Mesothelial cell of epicardium (in vitro differentiated cells): ENCODE data around the gene CUL2. TPM values are rescaled to one million over a fixed set of nuclear protein-coding genes. Genes with fewer than 3 reads are reported as not detected.
"Not testable (repeated sequence)": the region's sequence is repeated elsewhere in the genome, so short reads cannot be mapped to it uniquely, and the experiment has no call there.

Experiments used
- DNase-seq, 2 experiments: peaks; one replicate each; pipeline ENCODE4 v3.0.0; 2021; ENCODE audit warnings: low spot score in 2 of 2; ENCODE audit not compliant: unreplicated experiment in 2 of 2
- H3K27ac Mint-ChIP-seq: 2 replicates; pipeline ENCODE4 v1.8.0; 2021; ENCODE audit warnings: mixed read lengths
- H3K27me3 Mint-ChIP-seq: 2 replicates; pipeline ENCODE4 v1.8.0; 2021; ENCODE audit warnings: low read depth, mixed read lengths
- H3K36me3 Mint-ChIP-seq: 2 replicates; pipeline ENCODE4 v1.8.0; 2021; ENCODE audit warnings: mixed read lengths
- H3K4me1 Mint-ChIP-seq: 2 replicates; pipeline ENCODE4 v1.8.0; 2021; ENCODE audit warnings: mixed read lengths
- H3K4me3 Mint-ChIP-seq: 2 replicates; pipeline ENCODE4 v1.8.0; 2021; ENCODE audit warnings: mild to moderate bottlenecking, moderate library complexity, mixed read lengths
- H3K9me3 Mint-ChIP-seq: 2 replicates; pipeline ENCODE4 v1.8.0; 2021; ENCODE audit warnings: mixed read lengths
- total RNA-seq: library from RNA; stranded (reverse); gene quantifications from 3 replicates; pipeline ENCODE4 v1.2.1, GENCODE V29; 2021
- TF ChIP-seq, protein P1 (sequence below): fragments of 200-600 bp; sonication (generic); IDR thresholded peaks from one replicate; pipeline ENCODE4 v1.5.0; 2021; ENCODE audit warnings: antibody characterized with exemption; ENCODE audit not compliant: unreplicated experiment

The CUL2 gene
- total RNA-seq, 1 donor from 2014 or later: 33.7 TPM

DNA sequence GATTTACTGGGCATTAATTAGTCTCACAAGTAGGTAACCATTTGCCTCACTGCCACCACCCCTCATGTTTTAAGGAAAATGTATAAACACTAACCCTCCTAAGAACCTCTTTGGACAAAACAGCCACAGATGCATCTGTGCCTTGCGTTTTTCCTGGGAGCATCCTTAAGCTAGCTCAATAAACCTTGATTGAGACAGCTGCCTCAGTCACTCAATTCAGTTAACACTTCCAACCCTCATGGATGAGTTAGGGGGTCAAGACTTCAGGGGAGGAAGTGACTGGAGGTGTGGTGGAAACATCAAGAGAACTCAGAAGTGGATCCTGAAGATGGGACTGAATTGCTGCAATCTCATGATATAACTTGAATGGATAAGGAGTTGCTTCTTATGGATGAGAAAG, 31.5 kb downstream of the CUL2 start:
- Mint-ChIP-seq H3K36me3 (peaks cover 28% of the 10 kb centered on the region), H3K27me3 (no peaks in the 10 kb centered on the region), H3K27ac (no peak overlapping the region), H3K9me3 (no peaks in the 10 kb centered on the region), H3K4me1 (no peaks in the 10 kb centered on the region), H3K4me3 (no peak overlapping the region)
- DNase-seq: no peak
- TF ChIP-seq, protein P1, sequence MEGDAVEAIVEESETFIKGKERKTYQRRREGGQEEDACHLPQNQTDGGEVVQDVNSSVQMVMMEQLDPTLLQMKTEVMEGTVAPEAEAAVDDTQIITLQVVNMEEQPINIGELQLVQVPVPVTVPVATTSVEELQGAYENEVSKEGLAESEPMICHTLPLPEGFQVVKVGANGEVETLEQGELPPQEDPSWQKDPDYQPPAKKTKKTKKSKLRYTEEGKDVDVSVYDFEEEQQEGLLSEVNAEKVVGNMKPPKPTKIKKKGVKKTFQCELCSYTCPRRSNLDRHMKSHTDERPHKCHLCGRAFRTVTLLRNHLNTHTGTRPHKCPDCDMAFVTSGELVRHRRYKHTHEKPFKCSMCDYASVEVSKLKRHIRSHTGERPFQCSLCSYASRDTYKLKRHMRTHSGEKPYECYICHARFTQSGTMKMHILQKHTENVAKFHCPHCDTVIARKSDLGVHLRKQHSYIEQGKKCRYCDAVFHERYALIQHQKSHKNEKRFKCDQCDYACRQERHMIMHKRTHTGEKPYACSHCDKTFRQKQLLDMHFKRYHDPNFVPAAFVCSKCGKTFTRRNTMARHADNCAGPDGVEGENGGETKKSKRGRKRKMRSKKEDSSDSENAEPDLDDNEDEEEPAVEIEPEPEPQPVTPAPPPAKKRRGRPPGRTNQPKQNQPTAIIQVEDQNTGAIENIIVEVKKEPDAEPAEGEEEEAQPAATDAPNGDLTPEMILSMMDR: no peak

- Mint-ChIP-seq H3K36me3 (peaks cover 31% of the 10 kb centered on the region), H3K27me3 (no peaks in the 10 kb centered on the region), H3K4me1 (no peaks in the 10 kb centered on the region), H3K9me3 (no peaks in the 10 kb centered on the region), H3K4me3 (no peak overlapping the region), H3K27ac (no peak overlapping the region)
- TF ChIP-seq, protein P1: no peak
- DNase-seq: no peak
Measured at GRCh38 chr10:35058134-35058533, 32.0 kb downstream of the CUL2 start.

DNA sequence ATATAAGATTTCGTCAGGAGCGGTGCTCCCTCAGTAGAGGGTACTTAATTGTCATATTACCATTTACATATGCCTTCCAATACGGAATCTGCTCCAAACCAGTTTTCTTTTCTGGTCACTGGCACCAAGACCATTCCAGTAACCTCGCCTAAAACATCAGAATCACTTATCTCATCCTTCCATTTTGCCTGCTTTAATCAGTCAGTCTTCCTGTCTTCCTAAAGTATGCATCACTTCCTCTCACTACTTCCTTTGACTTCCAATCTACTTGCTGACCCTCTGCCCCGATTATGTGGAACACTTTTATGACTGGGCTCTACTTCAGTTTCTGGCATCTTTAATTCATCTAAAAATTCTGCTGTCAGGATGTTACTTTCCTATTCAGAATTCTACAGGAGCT, 33.5 kb downstream of the CUL2 start:
- DNase-seq: no peak
- H3K4me3 Mint-ChIP-seq: no peak overlapping the region
- H3K9me3 Mint-ChIP-seq: no peaks in the 10 kb centered on the region
- no peaks in the 10 kb centered on the region for H3K27me3 Mint-ChIP-seq
- peaks cover 28% of the 10 kb centered on the region for H3K36me3 Mint-ChIP-seq
- no peaks in the 10 kb centered on the region for H3K4me1 Mint-ChIP-seq
- no peak overlapping the region for H3K27ac Mint-ChIP-seq
- TF ChIP-seq, protein P1: no peak

- no peaks in the 10 kb centered on the region for H3K4me1 Mint-ChIP-seq
- H3K36me3 Mint-ChIP-seq: peaks cover 29% of the 10 kb centered on the region
- TF ChIP-seq, protein P1: no peak
- H3K27ac Mint-ChIP-seq: no peak overlapping the region
- no peak for DNase-seq
- no peaks in the 10 kb centered on the region for H3K27me3 Mint-ChIP-seq
- H3K9me3 Mint-ChIP-seq: no peaks in the 10 kb centered on the region
- H3K4me3 Mint-ChIP-seq: no peak overlapping the region
Measured at GRCh38 chr10:35056133-35056532, 34.0 kb downstream of the CUL2 start.

DNA sequence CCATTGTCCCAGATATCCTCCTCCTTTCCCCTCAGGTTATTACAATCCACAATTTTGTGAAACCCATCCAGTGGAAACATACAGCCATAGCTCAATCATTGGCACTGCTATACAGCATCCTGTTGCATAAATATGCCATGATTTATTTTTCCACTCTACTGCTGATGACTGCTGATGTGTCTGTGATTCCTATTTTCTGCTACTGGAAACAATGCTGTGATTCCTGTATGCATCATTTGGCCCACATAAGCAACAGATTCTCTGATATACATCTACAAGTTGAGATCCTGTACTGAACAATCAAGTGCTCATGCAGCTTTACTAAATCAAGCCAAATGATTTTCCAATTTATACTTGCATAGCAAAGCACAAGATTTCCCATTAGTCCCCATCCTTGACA, 39.6 kb downstream of the CUL2 start:
- Mint-ChIP-seq H3K4me1 (no peaks in the 10 kb centered on the region), H3K36me3 (peaks cover 44% of the 10 kb centered on the region), H3K27me3 (no peaks in the 10 kb centered on the region), H3K9me3 (no peaks in the 10 kb centered on the region), H3K27ac (no peak overlapping the region), H3K4me3 (no peak overlapping the region)
- TF ChIP-seq, protein P1: no peak
- DNase-seq: no peak

DNA sequence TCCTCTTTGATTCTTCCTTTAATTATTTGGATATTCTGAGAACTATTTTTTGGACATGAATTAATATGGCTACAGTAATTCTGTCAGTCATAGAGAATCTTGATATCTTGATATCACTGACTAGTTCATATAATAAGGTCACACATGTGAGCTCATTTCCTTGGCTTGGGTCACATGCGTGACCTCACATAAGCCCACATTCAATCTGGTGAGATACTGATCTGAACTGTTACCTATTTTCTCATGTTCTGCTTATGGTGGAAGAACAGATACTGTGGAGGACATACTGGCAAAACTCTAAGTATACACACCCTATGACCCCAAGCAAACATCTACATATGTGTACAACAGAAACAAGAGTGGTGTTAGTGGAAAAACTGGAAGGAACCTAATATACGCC, 44.1 kb downstream of the CUL2 start:
- no peak overlapping the region for H3K27ac Mint-ChIP-seq

GRCh38 chr10:35045275-35045674, 44.9 kb downstream of the CUL2 start:
- not testable (repeated sequence) for H3K27ac Mint-ChIP-seq, H3K4me3 Mint-ChIP-seq, H3K9me3 Mint-ChIP-seq, H3K4me1 Mint-ChIP-seq, DNase-seq, H3K27me3 Mint-ChIP-seq
- H3K36me3 Mint-ChIP-seq: peaks cover 47% of the 10 kb centered on the region

More for the DNA sequence above, 44.1 kb downstream of the CUL2 start:
- Mint-ChIP-seq H3K4me1 (peaks cover 6% of the 10 kb centered on the region), H3K9me3 (no peaks in the 10 kb centered on the region), H3K27me3 (no peaks in the 10 kb centered on the region), H3K36me3 (peaks cover 53% of the 10 kb centered on the region), H3K4me3 (no peak overlapping the region)
- TF ChIP-seq, protein P1: no peak
- DNase-seq: no peak
